ENCODE data around the gene PTPRN.
"Not testable (repeated sequence)": the region's sequence is repeated elsewhere in the genome, so short reads cannot be mapped to it uniquely, and the experiment has no call there.

PTPRN gene

GRCh38 chr2:219309278-219309677 lies at the start of gene PTPRN:
PTPRN (minus strand) TSS chr2:219309401; CDS start chr2:219309332, 69 bp downstream.
- DNase-seq, result no peak

- DNase-seq, result no peak
These were observed 49.2 kb upstream of the PTPRN start for GRCh38 chr2:219358170-219359075.

- DNase-seq, result peak; percentile 38
These were observed 47.6 kb upstream of the PTPRN start for GRCh38 chr2:219356834-219357233.

GRCh38 chr2:219354582-219354981 lies 45.4 kb upstream of the PTPRN start:
- DNase-seq, result no peak

- DNase-seq, result no peak
These were observed 43.9 kb upstream of the PTPRN start for GRCh38 chr2:219353129-219353528.

GRCh38 chr2:219352448-219353023 lies 43.3 kb upstream of the PTPRN start:
- DNase-seq, result peak; percentile 41

- DNase-seq, result no peak
These were observed 41.6 kb upstream of the PTPRN start for GRCh38 chr2:219350710-219351221.

GRCh38 chr2:219350215-219350614 lies 41.0 kb upstream of the PTPRN start:
- no peak for DNase-seq

- DNase-seq, result no peak
These were observed 35.7 kb upstream of the PTPRN start for GRCh38 chr2:219344751-219345430.

- no peak for DNase-seq
These were observed 26.2 kb upstream of the PTPRN start for GRCh38 chr2:219335373-219335786.

- DNase-seq, result no peak
These were observed 24.9 kb upstream of the PTPRN start for GRCh38 chr2:219334076-219334475.

GRCh38 chr2:219332542-219332941 lies 23.3 kb upstream of the PTPRN start, which contains the start of gene RESP18:
RESP18 (minus strand) TSS chr2:219332744.
- no peak for DNase-seq

GRCh38 chr2:219331560-219332213 lies 22.5 kb upstream of the PTPRN start:
- no peak for DNase-seq

GRCh38 chr2:219327719-219328118 lies 18.5 kb upstream of the PTPRN start:
- DNase-seq, result no peak

GRCh38 chr2:219325657-219326315 lies 16.6 kb upstream of the PTPRN start:
- no peak for DNase-seq

GRCh38 chr2:219325136-219325535 lies 15.9 kb upstream of the PTPRN start:
- DNase-seq, result no peak

GRCh38 chr2:219323434-219323833 lies 14.2 kb upstream of the PTPRN start:
- DNase-seq, result no peak

GRCh38 chr2:219314804-219315468 lies 5.7 kb upstream of the PTPRN start:
- DNase-seq, result no peak

- DNase-seq, result not testable (repeated sequence)
These were observed 3.6 kb upstream of the PTPRN start for GRCh38 chr2:219312683-219313263.

GRCh38 chr2:219308142-219309101 lies 779 bp downstream of the PTPRN start:
- peak; percentile 51 for DNase-seq

Data from CD4-positive, alpha-beta T cell treated with Interleukin-15 for 1 hour (primary cell).